K562 (cell line): ENCODE results near the gene C2CD4C.

Experiments used
- ADNP ChIP-seq: fragments of 200-800 bp; sonication (Bioruptor generic); IDR thresholded peaks from 2 replicates; pipeline ENCODE4 v1.6.1; 2016; ENCODE audit warnings: missing genetic modification characterization, missing compliant biosample characterization
- EZH2 ChIP-seq: IDR thresholded peaks from 2 replicates; pipeline ENCODE4 v1.6.1; 2012; ENCODE audit warnings: low read depth, mild to moderate bottlenecking, inconsistent platforms, low read length, borderline replicate concordance
- HDAC2 ChIP-seq: fragments of 450-650 bp; IDR thresholded peaks from 2 replicates; pipeline ENCODE4 v1.6.1; 2016; ENCODE audit warnings: mild to moderate bottlenecking
- MYC ChIP-seq, 2 experiments: fragments of 250-450 bp in 1 of 2; sonication (Bioruptor Pico) in 1 of 2; IDR thresholded peaks; 2 replicates each; pipeline versions ENCODE4 v1.5.1 to v1.6.1; 2012 to 2021; ENCODE audit warnings: low read depth in 2 of 2, borderline replicate concordance in 1 of 2, improper control_type of control experiment in 1 of 2, low read length in 1 of 2, mild to moderate bottlenecking in 1 of 2, moderate library complexity in 1 of 2
- TF ChIP-seq, protein P1 (sequence below): fragments of 250-450 bp; sonication (Bioruptor Pico); IDR thresholded peaks from 2 replicates; pipeline ENCODE4 v1.5.1; 2021; ENCODE audit warnings: mild to moderate bottlenecking
- TF ChIP-seq, protein P2 (sequence below): fragments of 250-450 bp; sonication (Bioruptor Pico); IDR thresholded peaks from 2 replicates; pipeline ENCODE4 v1.4.0; 2020; ENCODE audit warnings: mild to moderate bottlenecking, moderate library complexity

DNA sequence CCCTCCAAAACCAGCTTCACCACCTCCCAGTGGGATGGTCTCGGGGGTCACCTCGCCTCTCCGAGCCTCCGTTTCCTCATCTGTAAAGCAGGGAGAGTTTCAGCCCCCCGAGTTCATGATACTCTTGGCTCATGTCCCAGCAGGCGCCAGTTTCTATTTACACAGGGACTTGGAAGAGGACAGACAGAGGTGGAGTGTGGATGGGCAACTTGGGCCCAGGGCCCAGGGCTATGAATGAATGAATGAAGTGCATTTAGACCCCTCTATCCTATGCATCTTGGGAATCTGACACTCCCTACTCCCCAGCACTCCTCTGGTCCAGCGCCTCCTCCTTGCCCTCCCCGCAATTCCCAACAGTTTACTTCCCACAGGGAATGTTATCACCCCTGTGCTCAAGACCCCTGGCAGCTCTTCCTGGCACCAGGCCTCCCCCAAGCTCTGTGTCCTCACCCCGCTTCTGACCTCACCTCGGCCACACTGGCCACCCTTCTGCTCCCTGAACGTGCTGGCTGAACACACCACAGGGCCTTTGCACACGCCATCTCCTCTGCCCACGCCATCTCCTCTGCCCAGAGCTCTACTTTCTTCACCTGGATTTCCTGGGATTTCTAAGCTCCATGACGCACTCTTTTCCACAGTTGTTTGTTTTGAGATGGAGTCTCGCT is 4.9 kb upstream of the C2CD4C start:
- no peak for TF ChIP-seq HDAC2
- TF ChIP-seq, protein P1, sequence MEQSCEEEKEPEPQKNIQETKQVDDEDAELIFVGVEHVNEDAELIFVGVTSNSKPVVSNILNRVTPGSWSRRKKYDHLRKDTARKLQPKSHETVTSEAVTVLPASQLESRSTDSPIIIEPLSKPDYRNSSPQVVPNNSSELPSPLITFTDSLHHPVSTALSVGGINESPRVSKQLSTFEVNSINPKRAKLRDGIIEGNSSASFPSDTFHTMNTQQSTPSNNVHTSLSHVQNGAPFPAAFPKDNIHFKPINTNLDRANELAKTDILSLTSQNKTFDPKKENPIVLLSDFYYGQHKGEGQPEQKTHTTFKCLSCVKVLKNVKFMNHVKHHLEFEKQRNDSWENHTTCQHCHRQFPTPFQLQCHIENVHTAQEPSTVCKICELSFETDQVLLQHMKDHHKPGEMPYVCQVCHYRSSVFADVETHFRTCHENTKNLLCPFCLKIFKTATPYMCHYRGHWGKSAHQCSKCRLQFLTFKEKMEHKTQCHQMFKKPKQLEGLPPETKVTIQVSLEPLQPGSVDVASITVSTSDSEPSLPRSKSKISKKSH (CRISPR knock-in tag), result no peak
- TF ChIP-seq ADNP (tag), result no peak
- no peak for TF ChIP-seq MYC (IDR thresholded peaks at IDR 0.05; ENCODE audit: low read depth, low read length)
- TF ChIP-seq MYC (CRISPR knock-in tag; IDR thresholded peaks at IDR 0.05; ENCODE audit: borderline replicate concordance, low read depth), result no peak
- TF ChIP-seq, protein P2, sequence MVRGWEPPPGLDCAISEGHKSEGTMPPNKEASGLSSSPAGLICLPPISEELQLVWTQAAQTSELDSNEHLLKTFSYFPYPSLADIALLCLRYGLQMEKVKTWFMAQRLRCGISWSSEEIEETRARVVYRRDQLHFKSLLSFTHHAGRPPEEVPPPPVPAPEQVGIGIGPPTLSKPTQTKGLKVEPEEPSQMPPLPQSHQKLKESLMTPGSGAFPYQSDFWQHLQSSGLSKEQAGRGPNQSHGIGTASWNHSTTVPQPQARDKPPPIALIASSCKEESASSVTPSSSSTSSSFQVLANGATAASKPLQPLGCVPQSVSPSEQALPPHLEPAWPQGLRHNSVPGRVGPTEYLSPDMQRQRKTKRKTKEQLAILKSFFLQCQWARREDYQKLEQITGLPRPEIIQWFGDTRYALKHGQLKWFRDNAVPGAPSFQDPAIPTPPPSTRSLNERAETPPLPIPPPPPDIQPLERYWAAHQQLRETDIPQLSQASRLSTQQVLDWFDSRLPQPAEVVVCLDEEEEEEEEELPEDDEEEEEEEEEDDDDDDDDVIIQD (CRISPR knock-in tag), result no peak
- TF ChIP-seq EZH2, result no peak
